Activated CD4-positive, alpha-beta T cell treated with anti-CD3 and anti-CD28 coated beads for 4 hours (primary cell): Measurements from ENCODE around the gene CPA5.

ENCODE experiments used
- DNase-seq, 2 donors: peaks; one replicate each; pipeline ENCODE4 v3.0.0-alpha.2; 2020

The CPA5 gene

DNA sequence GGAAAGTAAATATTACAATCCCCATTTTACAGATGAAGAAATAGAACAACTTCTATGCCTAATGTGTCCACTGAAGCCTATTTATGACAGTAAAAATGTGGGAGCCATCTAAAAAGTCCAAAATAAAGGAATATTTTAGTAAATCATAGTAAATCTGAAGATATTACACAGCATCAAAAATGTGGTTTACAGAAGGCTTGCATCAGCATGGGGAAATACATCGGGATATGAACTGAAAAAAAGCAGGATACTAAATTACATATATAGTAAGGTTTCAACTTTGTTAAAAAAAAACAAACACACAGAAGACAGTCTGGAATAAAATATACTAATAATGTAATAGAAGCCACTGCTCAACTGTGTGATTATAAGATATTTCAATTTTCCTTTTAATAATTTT lies 56.5 kb downstream of the CPA5 start:
- DNase-seq: no peak

DNA sequence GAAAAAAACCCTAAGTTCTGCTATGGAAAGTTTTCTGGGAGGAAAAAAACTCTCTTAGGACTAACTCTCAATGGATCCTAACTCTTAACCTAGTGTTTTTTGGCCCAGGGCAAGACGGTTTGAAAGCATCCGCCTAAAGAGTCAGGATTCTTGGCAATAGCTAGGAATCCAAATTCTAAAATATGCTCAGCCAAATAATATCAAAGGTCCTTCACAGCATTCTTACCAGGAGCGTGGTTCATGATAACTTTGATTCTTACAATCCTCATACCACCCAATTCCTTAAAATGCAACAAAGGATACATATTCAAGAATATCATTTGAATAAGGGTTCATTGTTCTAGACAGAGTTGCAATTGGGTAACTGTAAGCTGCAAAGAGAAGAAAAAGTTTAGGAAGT lies 57.0 kb downstream of the CPA5 start:
- no peak for DNase-seq

DNA sequence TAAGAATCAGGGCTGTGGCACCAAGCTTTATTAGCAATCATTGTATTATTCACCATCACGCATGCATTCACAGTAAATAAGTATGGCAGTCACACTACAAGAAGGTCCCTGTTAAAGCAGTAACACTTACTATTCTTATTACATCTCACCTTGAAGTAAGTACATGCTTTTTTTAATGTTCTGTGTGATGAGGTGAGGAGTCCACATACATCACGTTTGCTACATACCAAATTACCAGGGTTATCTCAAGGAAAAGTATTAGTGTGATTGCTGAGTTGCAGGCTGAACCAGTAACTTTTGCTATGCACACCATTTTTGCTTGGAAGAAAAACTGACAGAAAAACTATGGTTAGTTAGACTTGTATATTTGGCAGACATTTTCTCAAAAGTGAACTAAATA lies 60.4 kb downstream of the CPA5 start:
- DNase-seq: no peak

DNA sequence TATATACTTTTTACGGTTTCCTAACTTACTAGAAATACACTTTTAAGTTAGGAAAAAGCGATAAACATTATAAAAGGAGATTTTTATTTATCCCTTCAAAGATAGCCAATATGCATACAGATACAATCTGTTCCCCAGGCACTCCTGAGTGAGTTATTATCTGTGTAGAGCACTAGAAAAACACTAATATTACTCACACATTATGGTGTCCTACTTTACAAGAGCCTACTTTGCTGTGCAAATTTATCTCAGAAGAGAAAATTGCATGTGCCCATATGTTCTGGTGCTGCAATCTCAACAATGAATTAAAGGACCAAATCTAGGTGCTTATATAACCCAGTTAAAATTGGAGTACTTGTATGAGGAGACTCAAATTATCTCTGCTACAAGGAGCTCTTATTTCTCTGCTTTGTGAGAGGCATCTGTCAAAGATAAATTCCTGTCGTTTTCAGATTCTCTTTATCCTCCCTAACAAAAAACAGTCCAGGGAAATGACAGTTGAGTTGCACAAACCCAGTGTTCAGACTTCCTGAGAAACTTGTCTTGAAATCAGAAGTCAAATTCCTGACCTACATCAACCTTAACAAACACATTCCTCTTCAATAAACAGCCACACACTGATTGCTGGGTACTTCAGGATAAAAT lies 64.6 kb downstream of the CPA5 start:
- no peak for DNase-seq

DNA sequence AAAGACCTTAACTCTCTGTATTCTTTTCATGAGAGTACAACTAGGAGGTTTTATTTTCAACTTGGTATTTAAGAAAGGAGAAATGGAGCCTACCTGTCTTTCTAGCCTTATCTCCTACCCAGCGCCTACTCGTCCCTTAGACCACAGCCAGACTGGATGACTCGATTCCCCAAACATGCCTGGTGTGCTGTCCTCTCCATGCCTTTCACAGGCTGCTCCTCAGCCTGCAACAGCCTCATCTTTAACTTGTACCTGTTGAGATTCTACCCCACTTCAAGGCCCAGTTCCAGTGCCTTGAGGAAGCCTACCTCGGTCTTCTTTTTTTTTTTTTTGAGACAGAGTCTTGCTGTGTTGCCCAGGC lies 65.1 kb downstream of the CPA5 start:
- DNase-seq: no peak

DNA sequence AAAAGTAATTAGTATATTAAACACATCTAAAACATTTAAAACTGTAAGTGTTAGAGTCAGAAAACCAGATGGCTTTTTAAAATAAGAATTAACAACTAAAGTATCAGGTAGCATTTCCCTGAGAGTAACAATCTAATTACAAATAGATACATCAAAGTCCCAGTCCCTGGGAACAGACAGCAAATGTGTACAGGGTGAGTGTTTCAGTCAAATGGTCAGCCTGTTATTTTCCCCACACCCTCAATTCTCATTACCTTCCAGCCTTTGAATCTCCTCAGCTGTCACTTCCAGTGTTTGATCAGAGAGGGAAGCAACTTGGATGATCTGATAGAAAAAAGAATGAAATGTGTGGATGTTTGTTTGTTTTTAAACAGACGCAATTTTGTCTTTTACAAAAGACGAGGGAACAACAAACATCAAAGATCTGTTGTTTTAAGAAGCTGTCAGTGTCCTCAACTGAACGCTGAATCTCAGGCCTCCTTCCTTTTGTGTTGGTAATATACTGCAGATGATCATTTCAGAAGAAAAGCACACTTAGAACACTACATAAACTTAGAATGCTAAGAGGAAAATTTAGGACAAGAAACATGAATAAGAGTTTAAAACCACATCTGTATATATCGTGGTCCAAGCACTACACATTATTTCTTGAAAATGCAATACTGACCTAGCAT lies 66.4 kb downstream of the CPA5 start:
- no peak for DNase-seq

DNA sequence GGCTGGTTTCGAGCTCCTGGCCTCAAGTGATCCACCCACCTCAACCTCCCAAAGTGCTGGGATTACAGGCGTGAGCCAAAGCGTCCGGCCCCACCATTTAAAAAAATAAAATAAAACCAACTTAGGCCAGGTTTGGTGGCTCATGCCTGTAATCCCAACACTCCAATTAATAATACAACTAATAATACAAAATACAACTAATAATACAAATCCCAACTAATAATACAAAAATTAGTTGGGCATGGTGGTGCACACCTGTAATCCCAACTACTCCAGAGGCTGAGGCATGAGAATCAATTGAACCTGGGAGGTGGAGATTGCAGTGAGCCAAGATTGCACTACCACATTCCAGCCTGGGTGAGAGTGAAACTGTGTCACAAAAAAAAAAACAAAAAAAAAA lies 68.6 kb downstream of the CPA5 start:
- no peak for DNase-seq

DNA sequence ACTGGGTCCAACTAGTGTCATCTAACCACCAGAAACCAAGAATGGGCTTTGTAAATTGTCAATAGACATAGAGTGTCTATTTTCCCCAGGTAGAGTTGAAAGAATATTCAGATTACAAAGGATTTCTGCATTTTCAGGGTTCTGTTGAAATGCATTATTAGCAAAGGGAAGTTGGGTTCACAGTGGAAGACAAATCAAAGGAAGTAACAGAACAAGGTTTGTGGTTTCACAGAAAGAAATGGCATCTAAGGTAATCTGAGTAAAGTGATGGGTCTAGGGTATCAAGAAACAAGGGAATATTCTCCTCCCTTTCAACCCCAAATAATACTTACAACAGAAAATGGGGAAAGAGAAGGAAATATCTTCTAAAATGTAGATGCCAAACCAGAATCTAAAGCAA lies 70.4 kb downstream of the CPA5 start:
- DNase-seq: no peak

DNA sequence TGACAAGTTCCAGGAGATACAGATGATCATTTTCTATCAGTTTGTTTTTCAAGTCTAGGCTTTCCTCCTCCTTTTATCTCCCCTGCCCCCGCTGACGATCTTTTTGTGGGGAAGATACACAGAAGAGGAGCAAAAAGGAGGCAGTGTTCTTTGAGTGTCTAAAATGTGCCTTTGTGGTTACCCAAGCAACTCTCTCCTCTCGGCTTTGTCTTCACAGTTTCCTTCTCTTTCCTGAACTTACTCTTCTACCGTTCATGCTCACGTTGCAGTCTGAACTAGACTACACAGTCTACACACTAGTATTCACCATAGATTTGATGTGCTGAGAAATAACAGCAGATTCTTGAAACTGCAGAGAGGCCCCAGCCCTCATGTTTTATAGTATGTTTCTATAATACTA lies 72.6 kb downstream of the CPA5 start:
- no peak for DNase-seq

DNA sequence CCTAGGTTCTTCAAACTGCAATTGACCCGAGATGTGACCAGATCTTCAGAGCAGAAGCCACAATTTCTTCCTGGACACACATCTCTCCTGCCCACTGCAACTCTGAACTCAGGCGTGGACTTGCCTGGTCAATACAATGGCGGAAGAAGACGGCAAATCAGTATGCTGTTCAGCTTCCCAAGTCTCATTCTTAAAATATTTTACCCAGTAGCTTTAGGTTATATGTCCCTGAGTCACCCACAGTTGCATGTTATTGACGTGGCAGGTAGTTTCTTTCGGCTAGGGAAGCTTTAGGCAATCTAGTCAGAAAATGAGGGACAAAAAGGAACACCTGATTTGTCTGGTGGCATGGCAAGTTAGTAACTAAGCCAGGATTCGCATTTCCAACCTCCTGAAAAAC lies 73.7 kb downstream of the CPA5 start:
- DNase-seq: no peak
